ENCODE data around the gene IL17RC. TPM values are rescaled to one million over a fixed set of nuclear protein-coding genes. Genes with fewer than 3 reads are reported as not detected.
A peak's percentile ranks its signal among the peaks of the same experiment; 100 is the strongest.

IL17RC gene
- total and polyA plus RNA-seq, 9 donors: 14.2 to 46.5 (median 35.8) TPM

- Histone ChIP-seq H3K4me3 (no peak overlapping the region), H3K27me3 (no peaks in the 10 kb centered on the region), H3K36me3 (no peaks in the 10 kb centered on the region), H3K27ac (no peak overlapping the region), H3K4me1 (ENCODE audit: insufficient read depth) (peaks cover 7% of the 10 kb centered on the region), H3K9me3 (no peaks in the 10 kb centered on the region)
- TF ChIP-seq POLR2A (IDR thresholded peaks at IDR 0.05): no peak
- no peak for TF ChIP-seq EP300 (IDR thresholded peaks at IDR 0.05)
- no peak for TF ChIP-seq CTCF (IDR thresholded peaks at IDR 0.05)
- DNase-seq: no peak
- intact Hi-C loops (cut with DNase I): no loop called here
- WGBS, 3 donors: 38 to 49% (median 41%) methylated on average over 7 of the region's 7 CpGs
These were observed 34.2 kb downstream of the IL17RC start for GRCh38 chr3:9951126-9951525.

- TF ChIP-seq POLR2A (IDR thresholded peaks at IDR 0.05) (no peak), CTCF (IDR thresholded peaks at IDR 0.05) (no peak), EP300 (IDR thresholded peaks at IDR 0.05) (no peak)
- WGBS, 3 donors: 24 to 33% (median 32%) methylated on average over 10 of the region's 10 CpGs
- peak overlapping the region; percentile 48 for H3K4me3 ChIP-seq
- DNase-seq: no peak
- no peak overlapping the region for H3K27ac ChIP-seq
- H3K36me3 ChIP-seq: no peaks in the 10 kb centered on the region
- no peaks in the 10 kb centered on the region for H3K9me3 ChIP-seq
- no peaks in the 10 kb centered on the region for H3K27me3 ChIP-seq
- H3K4me1 ChIP-seq (ENCODE audit: insufficient read depth): peaks cover 7% of the 10 kb centered on the region
- intact Hi-C loops (cut with DNase I): no loop called here
These were observed 34.7 kb downstream of the IL17RC start for GRCh38 chr3:9951598-9951961.

GRCh38 chr3:9951962-9952805, 35.3 kb downstream of the IL17RC start, which contains the start of gene PRRT3:
PRRT3 (minus strand) TSS chr3:9952408; CDS start chr3:9950115, 2,293 bp downstream.
- intact Hi-C loops (cut with DNase I): no loop called here
- no peaks in the 10 kb centered on the region for H3K27me3 ChIP-seq
- H3K36me3 ChIP-seq: no peaks in the 10 kb centered on the region
- peak within 1 kb of the TSS; percentile 48 for H3K4me3 ChIP-seq
- H3K27ac ChIP-seq: no peak within 1 kb of the TSS
- DNase-seq: peak in 1 of 5 donors; percentile 60
- no peaks in the 10 kb centered on the region for H3K9me3 ChIP-seq
- no peak for TF ChIP-seq CTCF (IDR thresholded peaks at IDR 0.05)
- TF ChIP-seq POLR2A (IDR thresholded peaks at IDR 0.05): no peak
- TF ChIP-seq EP300 (IDR thresholded peaks at IDR 0.05): no peak
- H3K4me1 ChIP-seq (ENCODE audit: insufficient read depth): peaks cover 7% of the 10 kb centered on the region
- 2 to 5% (median 3%) methylated on average over 42 to 52 of the region's 52 CpGs for WGBS, 3 donors

GRCh38 chr3:9955067-9955502, 38.2 kb downstream of the IL17RC start:
- Histone ChIP-seq H3K9me3 (no peaks in the 10 kb centered on the region), H3K36me3 (no peaks in the 10 kb centered on the region), H3K4me3 (no peak overlapping the region), H3K4me1 (ENCODE audit: insufficient read depth) (peaks cover 2% of the 10 kb centered on the region), H3K27ac (no peak overlapping the region), H3K27me3 (no peaks in the 10 kb centered on the region)
- TF ChIP-seq CTCF (IDR thresholded peaks at IDR 0.05): no peak
- TF ChIP-seq EP300 (IDR thresholded peaks at IDR 0.05): no peak
- TF ChIP-seq POLR2A (IDR thresholded peaks at IDR 0.05): no peak
- DNase-seq: no peak
- intact Hi-C loops (cut with DNase I): no loop called here
- WGBS, 3 donors: 41 to 55% (median 44%) methylated on average over 12 of the region's 12 CpGs
